ENCODE results near the gene HSD3B2. TPM values are rescaled to one million over a fixed set of nuclear protein-coding genes. Genes with fewer than 3 reads are reported as not detected.

HSD3B2 gene
- total and polyA plus RNA-seq, 2 donors from 2014 or later: 0.60 TPM; not detected in 1

GRCh38 chr1:119467857-119468668 lies 53.1 kb downstream of the HSD3B2 start:
- H3K36me3 ChIP-seq (ENCODE audit: control insufficient read depth in 2 of 3, insufficient read depth in 3 of 3, low read length in 3 of 3): no peaks in the 10 kb centered on the region
- no peak for FAIRE-seq
- no peak overlapping the region for H3K9ac ChIP-seq (ENCODE audit: low read length in 3 of 3)
- DNase-seq: no peak
- no peaks in the 10 kb centered on the region for H3K4me1 ChIP-seq (ENCODE audit: control insufficient read depth in 2 of 3, insufficient read depth in 2 of 3, low read depth in 1 of 3, low read length in 3 of 3)
- no peak for TF ChIP-seq CTCF (IDR thresholded peaks at IDR 0.05; ENCODE audit: borderline replicate concordance, extremely low read depth, insufficient read depth)
- H3K4me3 ChIP-seq (ENCODE audit: low read length in 3 of 3): no peak overlapping the region
- intact Hi-C loops (cut with DNase I): no loop called here
- H3K27ac ChIP-seq (ENCODE audit: low read depth in 2 of 2, low read length in 2 of 2): no peak overlapping the region
- no peaks in the 10 kb centered on the region for H3K9me3 ChIP-seq (ENCODE audit: control insufficient read depth in 2 of 3, insufficient read depth in 1 of 3, low read length in 3 of 3)
- no peaks in the 10 kb centered on the region for H3K27me3 ChIP-seq (ENCODE audit: control insufficient read depth, insufficient read depth, low read length)

- DNase-seq (no peak), FAIRE-seq (no peak)
- H3K9me3 ChIP-seq (ENCODE audit: control insufficient read depth in 2 of 3, insufficient read depth in 1 of 3, low read length in 3 of 3): no peaks in the 10 kb centered on the region
- no peaks in the 10 kb centered on the region for H3K27me3 ChIP-seq (ENCODE audit: control insufficient read depth, insufficient read depth, low read length)
- H3K4me1 ChIP-seq (ENCODE audit: control insufficient read depth in 2 of 3, insufficient read depth in 2 of 3, low read depth in 1 of 3, low read length in 3 of 3): no peaks in the 10 kb centered on the region
- TF ChIP-seq CTCF (IDR thresholded peaks at IDR 0.05; ENCODE audit: borderline replicate concordance, extremely low read depth, insufficient read depth): no peak
- intact Hi-C loops (cut with DNase I): no loop called here
- H3K4me3 ChIP-seq (ENCODE audit: low read length in 3 of 3): no peak overlapping the region
- H3K27ac ChIP-seq (ENCODE audit: low read depth in 2 of 2, low read length in 2 of 2): no peak overlapping the region
- no peak overlapping the region for H3K9ac ChIP-seq (ENCODE audit: low read length in 3 of 3)
- no peaks in the 10 kb centered on the region for H3K36me3 ChIP-seq (ENCODE audit: control insufficient read depth in 2 of 3, insufficient read depth in 3 of 3, low read length in 3 of 3)
Measured at GRCh38 chr1:119469741-119470140, 54.8 kb downstream of the HSD3B2 start.

- Histone ChIP-seq H3K36me3 (ENCODE audit: control insufficient read depth in 2 of 3, insufficient read depth in 3 of 3, low read length in 3 of 3) (no peaks in the 10 kb centered on the region), H3K27me3 (ENCODE audit: control insufficient read depth, insufficient read depth, low read length) (no peaks in the 10 kb centered on the region), H3K9me3 (ENCODE audit: control insufficient read depth in 2 of 3, insufficient read depth in 1 of 3, low read length in 3 of 3) (no peaks in the 10 kb centered on the region), H3K4me1 (ENCODE audit: control insufficient read depth in 2 of 3, insufficient read depth in 2 of 3, low read depth in 1 of 3, low read length in 3 of 3) (no peaks in the 10 kb centered on the region), H3K27ac (ENCODE audit: low read depth in 2 of 2, low read length in 2 of 2) (no peak overlapping the region), H3K9ac (ENCODE audit: low read length in 3 of 3) (no peak overlapping the region), H3K4me3 (ENCODE audit: low read length in 3 of 3) (no peak overlapping the region)
- no peak for TF ChIP-seq CTCF (IDR thresholded peaks at IDR 0.05; ENCODE audit: borderline replicate concordance, extremely low read depth, insufficient read depth)
- no peak for DNase-seq
- no peak for FAIRE-seq
- intact Hi-C loops (cut with DNase I): no loop called here
Measured at GRCh38 chr1:119470377-119470776, 55.4 kb downstream of the HSD3B2 start.
